A549 (cell line): Measurements from ENCODE around the gene ACBD4. TPM values are rescaled to one million over a fixed set of nuclear protein-coding genes. Genes with fewer than 3 reads are reported as not detected.

Experiments
- ATAC-seq, 2 experiments: fragments of 200-7000 bp in 1 of 2; fragments of >200 bp in 1 of 2; cut with Nextera tagmentation in 1 of 2; cut with Tn5 transposase in 1 of 2; 3 replicates each; pipeline versions ENCODE4 v1.8.0 to v1.9.1; 2018 to 2020; ENCODE audit warnings: mild to moderate bottlenecking in 1 of 2, moderate library complexity in 1 of 2
- CTCF ChIA-PET: fragments of 300-600 bp; sonication (Branson Sonifier 250); formaldehyde crosslinking; extraction: SDS; loops from one replicate; lab custom pipeline; 2021; ENCODE audit warnings: antibody characterized with exemption, inconsistent platforms; lab: Yijun Ruan, JAX
- POLR2A ChIA-PET: fragments of 350-600 bp; formaldehyde crosslinking; extraction: SDS; loops from one replicate; lab custom pipeline; 2021; ENCODE audit warnings: antibody characterized with exemption, inconsistent platforms; lab: Yijun Ruan, JAX
- DNase-seq, 2 experiments: peaks; one replicate each; pipeline versions ENCODE4 v3.0.0 to v3.0.0-alpha.2; 2011 to 2016; ENCODE audit warnings: low read depth in 1 of 2, low spot score in 1 of 2
- FAIRE-seq: peaks from 2 replicates; lab custom pipeline; 2011; peaks lifted over from hg19 to GRCh38; lab: Jason Lieb, UNC
- H3K27ac ChIP-seq, 2 experiments: fragments of >200 bp; sonication (Bioruptor Twin); formaldehyde crosslinking; 3 replicates each; pipeline ENCODE4 v1.5.1; 2016 to 2017
- H3K4me1 ChIP-seq: fragments of >200 bp; sonication (Bioruptor Twin); formaldehyde crosslinking; 3 replicates; pipeline ENCODE4 v1.6.1; 2016
- H3K4me2 ChIP-seq: fragments of >200 bp; sonication (Bioruptor Twin); formaldehyde crosslinking; 3 replicates; pipeline ENCODE4 v1.6.1; 2016
- H3K4me3 ChIP-seq: fragments of >200 bp; sonication (Bioruptor Twin); formaldehyde crosslinking; 3 replicates; pipeline ENCODE4 v1.5.1; 2016
- H3K9me3 ChIP-seq: fragments of >200 bp; sonication (Bioruptor Twin); formaldehyde crosslinking; 3 replicates; pipeline ENCODE4 v1.6.1; 2016
- ATOH8 ChIP-seq: fragments of 250-450 bp; sonication (Bioruptor Pico); IDR thresholded peaks from 2 replicates; pipeline ENCODE4 v1.5.0; 2020; ENCODE audit warnings: low read depth, mild to moderate bottlenecking, moderate library complexity
- CEBPB ChIP-seq, 2 experiments: fragments of >200 bp in 1 of 2; sonication (Bioruptor Twin) in 1 of 2; formaldehyde crosslinking in 1 of 2; IDR thresholded peaks; 2 replicates each; pipeline ENCODE4 v1.6.1; 2012 to 2016
- CHD2 ChIP-seq: fragments of 150-350 bp; IDR thresholded peaks from 2 replicates; pipeline ENCODE4 v1.6.1; 2014; ENCODE audit warnings: low read length; ENCODE audit not compliant: partially characterized antibody
- CHD4 ChIP-seq: fragments of 200-600 bp; sonication (generic); IDR thresholded peaks from 2 replicates; pipeline ENCODE4 v1.6.1; 2016; ENCODE audit warnings: antibody characterized with exemption, mild to moderate bottlenecking, borderline replicate concordance
- CTCF ChIP-seq: fragments of >200 bp; sonication (Bioruptor Twin); formaldehyde crosslinking; IDR thresholded peaks from 3 replicates; pipeline ENCODE4 v1.5.1; 2016
- E2F6 ChIP-seq: IDR thresholded peaks from 2 replicates; pipeline ENCODE4 v1.6.1; 2012; ENCODE audit warnings: low read depth, borderline replicate concordance
- FOSL2 ChIP-seq, 2 experiments: fragments of 450-650 bp in 1 of 2; fragments of >200 bp in 1 of 2; sonication (Bioruptor Twin) in 1 of 2; formaldehyde crosslinking; IDR thresholded peaks; 2 replicates each; pipeline versions ENCODE4 v1.5.0 to v1.6.1; 2016 to 2020; ENCODE audit warnings: mild to moderate bottlenecking in 1 of 2, moderate library complexity in 1 of 2
- GATA3 ChIP-seq: IDR thresholded peaks from 2 replicates; pipeline ENCODE4 v1.6.1; 2012; ENCODE audit warnings: borderline replicate concordance
- HMGXB4 ChIP-seq: fragments of 250-450 bp; sonication (Bioruptor Pico); IDR thresholded peaks from 2 replicates; pipeline ENCODE4 v1.5.0; 2021; ENCODE audit warnings: mild to moderate bottlenecking, moderate library complexity, borderline replicate concordance
- HOXA7 ChIP-seq: fragments of 250-450 bp; sonication (Bioruptor Pico); IDR thresholded peaks from 2 replicates; pipeline ENCODE4 v1.5.0; 2020; ENCODE audit warnings: mild to moderate bottlenecking, moderate library complexity
- HOXB13 ChIP-seq: fragments of 250-450 bp; sonication (Bioruptor Pico); IDR thresholded peaks from 2 replicates; pipeline ENCODE4 v1.5.0; 2020; ENCODE audit warnings: low read depth, mild to moderate bottlenecking, moderate library complexity
- HOXB5 ChIP-seq: fragments of 250-450 bp; sonication (Bioruptor Pico); IDR thresholded peaks from 2 replicates; pipeline ENCODE4 v1.5.0; 2020; ENCODE audit warnings: mild to moderate bottlenecking, moderate library complexity
- NPAS2 ChIP-seq: fragments of 250-450 bp; sonication (Bioruptor Pico); IDR thresholded peaks from 2 replicates; pipeline ENCODE4 v1.8.0; 2022; ENCODE audit warnings: mild to moderate bottlenecking, moderate library complexity, borderline replicate concordance
- PHF8 ChIP-seq: fragments of 200-600 bp; sonication (generic); IDR thresholded peaks from 2 replicates; pipeline ENCODE4 v1.6.1; 2016; ENCODE audit warnings: low read depth, mild to moderate bottlenecking, antibody characterized with exemption, moderate library complexity, borderline replicate concordance
- POLR2A ChIP-seq: IDR thresholded peaks from 2 replicates; pipeline ENCODE4 v1.6.1; 2012; ENCODE audit warnings: mild to moderate bottlenecking, low read length
- RAD21 ChIP-seq, 2 experiments: fragments of >200 bp in 1 of 2; sonication (Bioruptor Twin) in 1 of 2; formaldehyde crosslinking in 1 of 2; IDR thresholded peaks in 1 of 2; conservative IDR thresholded peaks in 1 of 2; 2 replicates in 1 of 2; 3 replicates in 1 of 2; pipeline ENCODE4 v1.6.1; 2012 to 2018; ENCODE audit warnings: inconsistent platforms in 1 of 2
- RFX5 ChIP-seq: fragments of 450-650 bp; IDR thresholded peaks from 2 replicates; pipeline ENCODE4 v1.7.1; 2014; ENCODE audit warnings: antibody characterized with exemption, mild to moderate bottlenecking, moderate library complexity
- TP53 ChIP-seq: fragments of 250-450 bp; sonication (Bioruptor Pico); IDR thresholded peaks from 2 replicates; pipeline ENCODE4 v1.5.0; 2021; ENCODE audit warnings: mild to moderate bottlenecking, moderate library complexity
- ZFP36 ChIP-seq: fragments of 450-650 bp; IDR thresholded peaks from 2 replicates; pipeline ENCODE4 v1.6.1; 2014; ENCODE audit warnings: borderline replicate concordance; ENCODE audit not compliant: partially characterized antibody
- WGBS: methylation state at CpG from one replicate; pipeline ENCODE4 v1.1.6; 2017; ENCODE audit errors: missing lambda C conversion rate; 5-methylcytosine and 5-hydroxymethylcytosine counted together
- polyA plus RNA-seq, 4 experiments: library from polyadenylated mRNA; depleted of rRNA in 3 of 4; stranded (reverse); fragments of >200 nt; fragmentation: RNase III in 1 of 4; extraction: RNeasy Plus Mini Kit Qiagen cat#74134 plus additional on column Dnase treatment in 1 of 4; gene quantifications; 2 replicates in 3 of 4; 3 replicates in 1 of 4; pipeline ENCODE4 v1.2.3, GENCODE V29; 2011 to 2017

The ACBD4 gene
- polyA plus RNA-seq, 2 of the 4 experiments (the other 2 are of a cell fraction) = 11.4 to 13.7 TPM

- ATAC-seq (peak; percentile 21 to 35; a peak in 4 of 6 replicates), DNase-seq (no peak), FAIRE-seq (no peak)
- Histone ChIP-seq H3K4me3 (no peak overlapping the region), H3K9me3 (no peaks in the 10 kb centered on the region), H3K27ac (0 out of 6 replicates have a peak overlapping the region, but pooled peaks of 1 of the 2 experiments have one; percentile 6), H3K4me2 (no peak overlapping the region), H3K4me1 (no peaks in the 10 kb centered on the region)
- POLR2A ChIA-PET = interaction anchor here (1.0 kb wide), 1 partner anchor 14 kb away, joined by 4 read pairs; no protein-coding TSS in a partner anchor
- TF ChIP-seq ATOH8 = no peak
- TF ChIP-seq RAD21 (conservative IDR thresholded peaks at IDR 0.05 in 1 of 2, IDR thresholded peaks at IDR 0.05 in 1 of 2) = 0 out of 5 replicates have a peak, but pooled peaks of 1 of the 2 experiments have one; percentile 12
- TF ChIP-seq CTCF = peak; percentile 47
- 78% methylated on average over 17 of the region's 17 CpGs for WGBS
- CTCF ChIA-PET = interaction anchor here (0.6 to 30.6 kb wide), 15 partner anchors 10 to 331 kb away, joined by 3 to 742 read pairs (median 4); partner anchors contain the start of genes ACBD4 and PLCD3
Measured at GRCh38 chr17:45104907-45105624, 30.4 kb upstream of the ACBD4 start.

- ATAC-seq = no peak
- TF ChIP-seq ATOH8 = no peak
- TF ChIP-seq FOSL2 (IDR thresholded peaks at IDR 0.05) = no peak
- TF ChIP-seq FOSL2 (CRISPR knock-in tag; IDR thresholded peaks at IDR 0.05) = no peak
- TF ChIP-seq CHD2 = no peak
- no peak for TF ChIP-seq POLR2A
- no peak for TF ChIP-seq CHD4
- no peak for TF ChIP-seq TP53 (CRISPR knock-in tag)
- TF ChIP-seq PHF8 = no peak
- TF ChIP-seq RFX5 = no peak
- 91% methylated on average over 5 of the region's 5 CpGs for WGBS
- no peaks in the 10 kb centered on the region for H3K9me3 ChIP-seq
- no peak for DNase-seq
- ChIA-PET CTCF (interaction anchor here (1.3 to 30.6 kb wide), 7 partner anchors 11 to 327 kb away, joined by 3 to 742 read pairs (median 19); partner anchors contain the start of genes ACBD4 and PLCD3), POLR2A (interaction anchor here (0.5 to 1.0 kb wide), 2 partner anchors 13 to 27 kb away, joined by 4 to 9 read pairs; no protein-coding TSS in a partner anchor)
- no peak overlapping the region for H3K4me3 ChIP-seq
- FAIRE-seq = no peak
- no peaks in the 10 kb centered on the region for H3K4me1 ChIP-seq
- H3K27ac ChIP-seq = no peak overlapping the region
- H3K4me2 ChIP-seq = no peak overlapping the region
Measured at GRCh38 chr17:45106096-45106495, 29.4 kb upstream of the ACBD4 start.

- 93% methylated on average over 5 of the region's 5 CpGs for WGBS
- no peak for DNase-seq
- no peak overlapping the region for H3K27ac ChIP-seq
- FAIRE-seq = no peak
- TF ChIP-seq CEBPB (IDR thresholded peaks at IDR 0.05) (no peak), HMGXB4 (CRISPR knock-in tag) (no peak), HOXB13 (CRISPR knock-in tag) (no peak), ATOH8 (no peak), GATA3 (no peak), NPAS2 (CRISPR knock-in tag) (no peak), HOXB5 (CRISPR knock-in tag) (no peak), HOXA7 (CRISPR knock-in tag) (no peak), E2F6 (no peak), ZFP36 (no peak), RFX5 (no peak)
- POLR2A ChIA-PET = no interaction called here
- no peaks in the 10 kb centered on the region for H3K4me1 ChIP-seq
- H3K4me2 ChIP-seq = no peak overlapping the region
- CTCF ChIA-PET = interaction anchor here (1.3 to 30.6 kb wide), 8 partner anchors 9 to 186 kb away, joined by 3 to 742 read pairs (median 55); partner anchors contain the start of genes ACBD4 and PLCD3
- no peak for ATAC-seq
- H3K4me3 ChIP-seq = no peak overlapping the region
- no peaks in the 10 kb centered on the region for H3K9me3 ChIP-seq
Measured at GRCh38 chr17:45106582-45106981, 28.9 kb upstream of the ACBD4 start.
